ENCODE results near the gene MYO1D. TPM values are rescaled to one million over a fixed set of nuclear protein-coding genes. Genes with fewer than 3 reads are reported as not detected.

MYO1D gene
- total RNA-seq, 2 donors from 2014 or later, result 238 to 382 TPM

GRCh38 chr17:32623196-32623595, 253.7 kb downstream of the MYO1D start:
- intact Hi-C loops (cut with DNase I), result no loop called here
- Histone ChIP-seq H3K9me3 (no peaks in the 10 kb centered on the region), H3K4me1 (no peaks in the 10 kb centered on the region), H3K36me3 (no peaks in the 10 kb centered on the region), H3K9ac (ENCODE audit: low read depth in 2 of 2, low read length in 2 of 2) (no peak overlapping the region), H3K27ac (no peak overlapping the region), H3K4me3 (no peak overlapping the region), H3K27me3 (no peaks in the 10 kb centered on the region)
- DNase-seq, result no peak
- TF ChIP-seq, protein P1, sequence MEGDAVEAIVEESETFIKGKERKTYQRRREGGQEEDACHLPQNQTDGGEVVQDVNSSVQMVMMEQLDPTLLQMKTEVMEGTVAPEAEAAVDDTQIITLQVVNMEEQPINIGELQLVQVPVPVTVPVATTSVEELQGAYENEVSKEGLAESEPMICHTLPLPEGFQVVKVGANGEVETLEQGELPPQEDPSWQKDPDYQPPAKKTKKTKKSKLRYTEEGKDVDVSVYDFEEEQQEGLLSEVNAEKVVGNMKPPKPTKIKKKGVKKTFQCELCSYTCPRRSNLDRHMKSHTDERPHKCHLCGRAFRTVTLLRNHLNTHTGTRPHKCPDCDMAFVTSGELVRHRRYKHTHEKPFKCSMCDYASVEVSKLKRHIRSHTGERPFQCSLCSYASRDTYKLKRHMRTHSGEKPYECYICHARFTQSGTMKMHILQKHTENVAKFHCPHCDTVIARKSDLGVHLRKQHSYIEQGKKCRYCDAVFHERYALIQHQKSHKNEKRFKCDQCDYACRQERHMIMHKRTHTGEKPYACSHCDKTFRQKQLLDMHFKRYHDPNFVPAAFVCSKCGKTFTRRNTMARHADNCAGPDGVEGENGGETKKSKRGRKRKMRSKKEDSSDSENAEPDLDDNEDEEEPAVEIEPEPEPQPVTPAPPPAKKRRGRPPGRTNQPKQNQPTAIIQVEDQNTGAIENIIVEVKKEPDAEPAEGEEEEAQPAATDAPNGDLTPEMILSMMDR (IDR thresholded peaks at IDR 0.05), result no peak

DNA sequence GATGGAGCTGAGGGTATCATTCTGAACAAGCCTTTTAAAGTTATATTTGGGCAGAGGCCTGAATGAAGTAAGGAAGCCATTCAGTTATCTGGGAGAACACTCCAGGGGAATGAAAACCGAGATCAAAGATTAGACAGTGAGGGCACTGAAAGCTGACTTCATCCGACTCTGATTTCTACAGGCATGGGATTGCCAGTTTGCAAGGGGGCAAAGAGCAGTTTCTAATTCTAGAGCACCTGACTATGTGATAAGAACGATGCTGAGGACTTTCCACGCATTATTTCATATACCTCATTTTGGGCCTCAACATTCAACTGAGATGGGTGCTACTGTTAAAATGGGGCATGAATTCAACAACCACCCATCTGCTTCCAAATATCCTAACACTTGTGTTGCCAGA, 254.4 kb downstream of the MYO1D start:
- Histone ChIP-seq H3K9me3 (no peaks in the 10 kb centered on the region), H3K9ac (ENCODE audit: low read depth in 2 of 2, low read length in 2 of 2) (no peak overlapping the region), H3K4me3 (no peak overlapping the region), H3K4me1 (no peaks in the 10 kb centered on the region), H3K27me3 (no peaks in the 10 kb centered on the region), H3K36me3 (no peaks in the 10 kb centered on the region), H3K27ac (no peak overlapping the region)
- TF ChIP-seq, protein P1 (IDR thresholded peaks at IDR 0.05), result no peak
- intact Hi-C loops (cut with DNase I), result no loop called here
- no peak for DNase-seq

DNA sequence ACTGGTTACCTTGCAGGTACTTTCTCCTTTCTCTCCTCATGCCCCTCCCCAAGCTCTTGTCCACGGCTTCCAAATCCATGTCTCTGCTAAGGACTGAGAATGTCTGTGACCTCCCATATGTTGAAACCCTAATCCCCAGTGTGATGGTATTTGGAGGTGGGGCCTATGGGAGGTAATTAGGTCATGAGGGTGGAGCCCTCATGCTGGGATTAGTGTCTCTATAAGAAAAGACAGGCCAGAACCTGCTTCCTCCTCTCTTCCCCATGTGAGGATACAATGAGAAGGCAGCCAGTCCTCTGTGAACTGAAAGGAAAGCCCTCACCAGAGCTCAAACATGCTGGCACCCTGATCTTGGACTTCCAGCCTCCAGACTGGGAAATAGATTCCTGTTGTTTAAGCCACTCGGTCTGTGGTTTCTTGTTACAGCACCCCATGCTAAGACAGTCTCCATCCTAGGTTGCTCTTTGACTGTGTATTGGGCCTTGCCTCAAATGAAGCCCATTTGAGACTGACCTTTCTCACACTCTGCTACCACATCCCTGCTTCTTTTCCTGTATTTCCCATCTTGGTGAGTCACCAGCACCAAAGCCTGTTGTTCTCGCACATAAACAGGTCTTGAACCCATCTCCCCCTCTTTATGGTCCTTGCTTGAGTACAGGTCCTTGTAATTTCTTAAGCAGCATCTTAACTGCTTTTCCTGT, 255.2 kb downstream of the MYO1D start:
- Histone ChIP-seq H3K4me3 (no peak overlapping the region), H3K4me1 (no peaks in the 10 kb centered on the region), H3K9ac (ENCODE audit: low read depth in 2 of 2, low read length in 2 of 2) (no peak overlapping the region), H3K27ac (no peak overlapping the region), H3K36me3 (no peaks in the 10 kb centered on the region), H3K9me3 (no peaks in the 10 kb centered on the region), H3K27me3 (no peaks in the 10 kb centered on the region)
- intact Hi-C loops (cut with DNase I), result no loop called here
- TF ChIP-seq, protein P1 (IDR thresholded peaks at IDR 0.05), result no peak
- no peak for DNase-seq

GRCh38 chr17:32615326-32615725, 261.6 kb downstream of the MYO1D start:
- TF ChIP-seq, protein P1 (IDR thresholded peaks at IDR 0.05), result no peak
- Histone ChIP-seq H3K4me1 (no peaks in the 10 kb centered on the region), H3K4me3 (no peak overlapping the region), H3K27ac (no peak overlapping the region), H3K9ac (ENCODE audit: low read depth in 2 of 2, low read length in 2 of 2) (no peak overlapping the region), H3K27me3 (no peaks in the 10 kb centered on the region), H3K9me3 (no peaks in the 10 kb centered on the region), H3K36me3 (no peaks in the 10 kb centered on the region)
- DNase-seq, result no peak
- intact Hi-C loops (cut with DNase I), result no loop called here

DNA sequence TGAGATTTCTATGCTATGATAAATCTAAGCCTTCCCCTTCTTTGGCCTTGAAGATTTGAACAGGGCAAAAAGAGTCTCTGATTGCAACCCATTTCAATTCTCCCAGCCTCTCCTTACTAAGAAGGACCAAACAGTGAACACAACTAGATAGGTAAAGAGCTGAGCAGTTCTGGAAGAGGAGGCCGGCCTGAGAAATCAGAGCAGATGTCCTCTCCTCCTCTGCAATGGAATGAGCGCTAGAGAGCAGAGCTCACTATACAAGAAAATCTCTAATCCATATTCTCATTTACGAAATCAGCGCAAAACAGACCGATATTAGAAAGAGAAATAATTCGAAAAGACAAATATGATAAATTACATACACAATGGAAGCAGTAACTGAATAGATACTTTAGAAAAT, 266.0 kb downstream of the MYO1D start:
- no peaks in the 10 kb centered on the region for H3K4me1 ChIP-seq

More for the DNA sequence above, 266.0 kb downstream of the MYO1D start:
- TF ChIP-seq, protein P1 (IDR thresholded peaks at IDR 0.05), result no peak
- Histone ChIP-seq H3K9me3 (no peaks in the 10 kb centered on the region), H3K27ac (no peak overlapping the region), H3K36me3 (no peaks in the 10 kb centered on the region), H3K4me3 (no peak overlapping the region), H3K9ac (ENCODE audit: low read depth in 2 of 2, low read length in 2 of 2) (no peak overlapping the region), H3K27me3 (no peaks in the 10 kb centered on the region)
- intact Hi-C loops (cut with DNase I), result no loop called here
- no peak for DNase-seq
